Breast epithelium (tissue), 3 donors: Measurements from ENCODE around the gene TMEM86B.

Experiments used
- CTCF ChIP-seq, 3 donors: fragments of 450-650 bp; IDR thresholded peaks; one replicate each; pipeline ENCODE4 v1.5.1; 2016 to 2017; ENCODE audit warnings: antibody characterized with exemption in 3 of 3, mild to moderate bottlenecking in 3 of 3, moderate library complexity in 3 of 3
- POLR2A ChIP-seq: fragments of 450-650 bp; IDR thresholded peaks from one replicate; pipeline ENCODE4 v1.6.1; 2016; ENCODE audit warnings: antibody characterized with exemption, mild to moderate bottlenecking, moderate library complexity
- POLR2AphosphoS5 ChIP-seq, 3 donors: sonication (generic); formaldehyde crosslinking; IDR thresholded peaks; one replicate each; pipeline ENCODE4 v1.6.1; 2017; ENCODE audit warnings: antibody characterized with exemption in 3 of 3

GRCh38 chr19:55256562-55257460, 28.2 kb upstream of the TMEM86B start:
- TF ChIP-seq CTCF (IDR thresholded peaks at IDR 0.05) (no peak), POLR2A (no peak), POLR2AphosphoS5 (IDR thresholded peaks at IDR 0.05) (no peak)
